HG02623 (cell line): ENCODE measurements around the gene ADAMTS7.
"Not testable (repeated sequence)": the region's sequence is repeated elsewhere in the genome, so short reads cannot be mapped to it uniquely, and the experiment has no call there.

ENCODE experiments used
- ATAC-seq: cut with Tn5 transposase; IDR thresholded peaks from one replicate; pipeline ENCODE4 v1.9.1; 2021; ENCODE audit warnings: moderate library complexity; ENCODE audit not compliant: unreplicated experiment

ADAMTS7 gene, protein sequence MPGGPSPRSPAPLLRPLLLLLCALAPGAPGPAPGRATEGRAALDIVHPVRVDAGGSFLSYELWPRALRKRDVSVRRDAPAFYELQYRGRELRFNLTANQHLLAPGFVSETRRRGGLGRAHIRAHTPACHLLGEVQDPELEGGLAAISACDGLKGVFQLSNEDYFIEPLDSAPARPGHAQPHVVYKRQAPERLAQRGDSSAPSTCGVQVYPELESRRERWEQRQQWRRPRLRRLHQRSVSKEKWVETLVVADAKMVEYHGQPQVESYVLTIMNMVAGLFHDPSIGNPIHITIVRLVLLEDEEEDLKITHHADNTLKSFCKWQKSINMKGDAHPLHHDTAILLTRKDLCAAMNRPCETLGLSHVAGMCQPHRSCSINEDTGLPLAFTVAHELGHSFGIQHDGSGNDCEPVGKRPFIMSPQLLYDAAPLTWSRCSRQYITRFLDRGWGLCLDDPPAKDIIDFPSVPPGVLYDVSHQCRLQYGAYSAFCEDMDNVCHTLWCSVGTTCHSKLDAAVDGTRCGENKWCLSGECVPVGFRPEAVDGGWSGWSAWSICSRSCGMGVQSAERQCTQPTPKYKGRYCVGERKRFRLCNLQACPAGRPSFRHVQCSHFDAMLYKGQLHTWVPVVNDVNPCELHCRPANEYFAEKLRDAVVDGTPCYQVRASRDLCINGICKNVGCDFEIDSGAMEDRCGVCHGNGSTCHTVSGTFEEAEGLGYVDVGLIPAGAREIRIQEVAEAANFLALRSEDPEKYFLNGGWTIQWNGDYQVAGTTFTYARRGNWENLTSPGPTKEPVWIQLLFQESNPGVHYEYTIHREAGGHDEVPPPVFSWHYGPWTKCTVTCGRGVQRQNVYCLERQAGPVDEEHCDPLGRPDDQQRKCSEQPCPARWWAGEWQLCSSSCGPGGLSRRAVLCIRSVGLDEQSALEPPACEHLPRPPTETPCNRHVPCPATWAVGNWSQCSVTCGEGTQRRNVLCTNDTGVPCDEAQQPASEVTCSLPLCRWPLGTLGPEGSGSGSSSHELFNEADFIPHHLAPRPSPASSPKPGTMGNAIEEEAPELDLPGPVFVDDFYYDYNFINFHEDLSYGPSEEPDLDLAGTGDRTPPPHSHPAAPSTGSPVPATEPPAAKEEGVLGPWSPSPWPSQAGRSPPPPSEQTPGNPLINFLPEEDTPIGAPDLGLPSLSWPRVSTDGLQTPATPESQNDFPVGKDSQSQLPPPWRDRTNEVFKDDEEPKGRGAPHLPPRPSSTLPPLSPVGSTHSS (N-terminal part only)

DNA sequence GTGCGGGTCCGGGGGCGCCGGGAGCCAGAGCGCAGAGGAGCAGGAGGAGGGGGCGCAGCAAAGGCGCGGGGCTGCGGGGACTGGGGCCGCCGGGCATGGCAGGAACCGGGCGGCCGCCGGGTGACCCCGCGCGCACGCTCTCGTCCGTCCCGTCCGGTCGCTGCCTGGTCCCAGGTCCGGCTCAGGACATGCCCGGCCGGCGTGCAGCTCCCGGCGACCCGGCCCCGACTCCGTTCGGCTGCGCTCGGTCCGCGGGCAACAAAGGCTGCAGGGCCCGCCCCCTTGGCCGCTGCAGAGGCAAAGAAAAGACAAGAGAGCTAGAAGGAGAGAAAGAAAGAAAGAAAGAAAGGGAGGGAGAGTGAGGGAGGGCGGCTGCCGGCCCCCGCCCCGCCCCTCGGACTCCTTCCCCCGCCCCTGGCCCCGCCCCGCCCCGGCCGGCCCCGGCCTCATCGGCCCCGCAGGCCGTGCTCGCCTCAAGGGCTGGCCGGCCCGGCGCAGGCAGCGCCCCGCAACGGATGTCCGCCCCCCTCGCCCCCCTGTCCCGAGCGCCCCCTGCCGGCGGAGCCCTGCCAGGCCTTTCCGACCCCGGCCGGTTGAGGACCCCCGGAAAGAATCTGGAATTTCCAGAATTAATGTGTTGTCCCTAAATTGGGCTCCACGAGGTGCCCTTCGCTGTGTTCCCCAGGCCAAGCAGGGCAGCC is at the start of gene ADAMTS7:
Gene ADAMTS7, minus strand, starts transcription at position 341 of the 701 bp plus-strand sequence. Its CDS starts 244 bp downstream, at position 97.
- ATAC-seq, result no peak

DNA sequence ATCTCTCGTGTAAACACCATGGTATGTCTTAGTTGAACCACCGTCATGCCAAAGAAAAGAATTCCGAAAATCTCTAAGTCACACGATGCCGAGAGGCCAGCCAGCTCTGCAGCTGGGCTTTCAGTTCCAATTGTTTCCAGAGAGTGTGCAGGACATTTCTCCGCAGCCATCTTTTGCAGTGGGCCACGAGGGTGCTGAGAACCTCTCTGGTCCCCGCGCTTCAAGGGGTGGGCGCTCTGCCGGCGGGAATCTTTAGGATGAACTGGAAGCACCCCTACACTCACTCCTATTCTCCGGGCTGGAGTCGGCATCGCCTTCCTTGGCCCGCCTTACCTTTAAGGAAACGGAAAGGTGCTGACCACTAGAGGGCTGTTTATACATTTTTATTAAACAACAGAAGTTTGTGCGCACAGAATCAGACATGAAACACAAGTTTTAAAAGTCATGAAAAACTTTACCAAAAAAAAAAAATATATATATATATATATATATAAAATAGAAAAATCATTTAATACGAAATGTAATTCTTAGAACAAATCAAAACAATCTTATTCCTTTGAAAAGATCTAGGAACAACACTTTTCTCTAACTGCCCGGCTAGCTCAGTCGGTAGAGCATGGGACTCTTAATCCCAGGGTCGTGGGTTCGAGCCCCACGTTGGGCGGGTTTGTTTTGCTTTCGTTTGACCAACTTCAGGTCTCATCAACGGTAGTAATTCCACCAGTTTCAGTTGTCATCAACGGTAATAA is 48.9 kb upstream of the ADAMTS7 start:
- ATAC-seq, result peak; percentile 74

DNA sequence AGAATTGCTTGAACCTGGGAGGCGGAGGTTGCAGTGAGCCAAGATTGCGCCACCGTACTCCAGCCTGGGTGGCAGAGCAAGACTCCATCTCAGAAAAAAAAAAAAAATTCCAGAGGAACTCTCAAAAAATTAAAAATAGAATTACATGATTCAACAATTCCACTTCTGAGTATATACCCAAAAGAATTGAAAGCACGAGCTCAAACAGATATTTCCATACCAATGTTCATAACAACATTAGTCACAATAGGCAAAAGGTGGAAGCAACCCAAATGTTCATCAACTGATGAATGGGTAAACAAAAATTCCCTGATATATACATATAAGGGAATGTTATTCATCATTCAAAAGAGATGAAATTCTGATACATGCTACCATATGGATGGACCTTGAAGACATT is 44.5 kb upstream of the ADAMTS7 start:
- ATAC-seq, result no peak

DNA sequence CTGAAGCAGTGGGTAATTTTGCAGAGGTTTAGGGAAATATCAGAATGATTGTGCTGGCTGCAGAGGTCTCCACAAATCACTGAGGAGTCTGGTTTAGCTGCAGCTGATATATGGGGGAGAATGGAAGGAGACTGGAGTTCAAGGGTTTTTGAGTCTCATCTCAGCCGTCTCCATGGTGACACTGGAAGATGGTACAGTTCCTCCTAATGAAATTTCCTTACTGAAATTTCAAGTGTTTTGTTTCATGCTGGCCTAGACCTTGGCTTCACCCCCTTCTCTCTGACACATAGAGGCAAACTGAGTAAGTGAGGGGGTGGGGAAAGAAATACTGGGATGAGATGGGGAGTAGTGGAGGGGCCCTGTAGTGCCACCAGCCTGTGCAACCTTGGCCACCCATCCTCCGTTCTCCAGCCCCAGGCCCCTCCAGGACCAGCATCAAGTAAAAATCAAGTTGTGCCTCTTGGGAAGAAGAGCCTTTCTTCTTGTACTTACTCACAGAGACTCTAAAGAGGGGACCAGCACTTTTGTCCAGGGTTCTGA is 43.6 kb upstream of the ADAMTS7 start:
- no peak for ATAC-seq

DNA sequence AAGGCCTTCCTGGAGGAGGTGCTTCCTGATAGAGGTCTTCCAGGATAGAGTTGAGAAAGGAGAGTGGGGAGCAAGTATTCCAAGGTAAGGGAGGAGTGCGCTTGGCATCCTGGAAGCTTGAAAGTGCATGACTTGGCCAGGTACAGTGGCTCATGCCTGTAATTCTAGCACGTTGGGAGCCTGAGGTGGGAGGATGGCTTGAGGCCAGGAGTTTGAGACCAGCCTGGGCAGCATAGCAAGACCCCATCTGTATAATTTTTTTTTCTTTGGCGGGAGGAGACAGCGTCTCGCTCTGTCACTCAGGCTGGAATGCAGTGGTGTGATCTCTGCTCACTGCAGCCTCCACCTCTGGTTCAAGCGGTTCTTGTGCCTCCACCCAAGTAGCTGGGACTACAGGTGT is 42.2 kb upstream of the ADAMTS7 start:
- ATAC-seq, result no peak

DNA sequence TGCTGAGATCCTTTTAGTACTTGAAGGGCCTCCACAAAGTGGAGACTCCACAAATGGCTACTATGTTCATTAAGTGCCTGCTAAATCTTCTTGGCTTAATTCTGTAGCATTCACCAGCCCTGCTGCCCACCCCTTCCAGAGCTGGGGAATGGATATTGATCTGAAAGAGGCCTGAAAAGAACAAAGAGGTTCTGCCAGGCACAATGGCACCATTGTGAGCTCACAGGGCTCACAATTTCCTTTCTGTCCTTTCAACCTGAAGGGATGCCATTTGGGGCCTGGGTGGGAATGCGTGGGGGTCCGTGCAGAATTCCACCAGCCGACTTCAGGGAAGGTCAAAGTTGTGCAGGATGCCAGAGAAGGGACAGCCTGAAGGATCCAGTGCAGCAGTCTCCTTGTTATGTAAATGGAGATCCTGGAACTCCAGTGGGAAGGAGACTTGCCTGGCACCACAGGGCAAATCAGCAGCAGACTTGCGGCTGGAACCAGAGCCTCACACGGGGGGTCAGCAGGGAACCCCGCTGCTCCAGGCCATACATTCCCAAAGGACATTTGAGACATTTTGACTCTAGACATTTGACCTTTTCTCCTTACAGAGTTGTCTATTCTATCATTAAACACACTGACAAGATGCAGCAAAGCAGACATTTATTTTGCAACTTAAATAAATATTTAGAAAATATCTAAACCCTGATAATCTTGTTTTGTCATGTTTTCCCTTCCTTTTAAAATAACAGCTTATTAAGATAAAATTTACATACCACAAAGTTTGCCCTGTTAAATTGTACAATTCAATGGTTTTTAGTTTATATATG is 39.9 kb upstream of the ADAMTS7 start:
- ATAC-seq, result no peak

DNA sequence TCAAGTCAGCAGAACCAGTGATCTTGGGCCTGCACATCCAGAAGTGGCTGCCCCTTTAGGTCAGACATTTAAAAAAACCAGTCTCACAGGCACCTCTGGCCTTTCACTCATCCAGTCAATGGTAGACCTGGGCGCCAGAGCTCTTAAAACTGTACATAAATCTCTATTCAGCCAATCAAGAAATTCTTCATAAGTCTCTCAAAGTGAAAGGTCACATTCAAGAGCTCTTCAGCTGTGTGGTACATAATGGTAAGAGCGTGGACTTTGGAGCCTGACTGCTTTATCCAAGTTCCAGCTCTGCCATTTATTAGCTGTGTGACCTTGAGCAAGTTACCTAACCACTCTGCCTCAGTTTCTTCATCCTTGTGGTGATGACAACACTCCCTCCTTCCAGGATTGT is 39.1 kb upstream of the ADAMTS7 start:
- ATAC-seq, result no peak

DNA sequence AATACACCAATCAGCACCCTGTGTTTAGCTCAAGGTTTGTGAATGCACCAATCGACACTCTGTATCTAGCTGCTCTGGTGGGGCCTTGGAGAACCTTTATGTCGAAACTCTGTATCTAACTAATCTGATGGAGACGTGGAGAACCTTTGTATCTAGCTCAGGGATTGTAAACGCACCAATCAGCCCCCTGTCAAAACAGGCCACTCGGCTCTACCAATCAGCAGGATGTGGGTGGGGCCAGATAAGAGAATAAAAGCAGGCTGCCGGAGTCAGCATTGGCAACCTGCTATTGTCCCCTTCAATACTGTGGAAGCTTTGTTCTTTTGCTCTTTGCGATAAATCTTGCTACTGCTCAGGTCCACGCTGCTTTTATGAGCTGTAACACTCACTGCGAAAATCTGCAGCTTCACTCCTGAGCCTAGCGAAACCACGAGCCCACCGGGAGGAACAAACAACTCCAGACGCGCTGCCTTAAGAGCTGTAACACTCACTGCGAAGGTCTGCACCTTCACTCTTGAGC is 36.2 kb upstream of the ADAMTS7 start:
- not testable (repeated sequence) for ATAC-seq

DNA sequence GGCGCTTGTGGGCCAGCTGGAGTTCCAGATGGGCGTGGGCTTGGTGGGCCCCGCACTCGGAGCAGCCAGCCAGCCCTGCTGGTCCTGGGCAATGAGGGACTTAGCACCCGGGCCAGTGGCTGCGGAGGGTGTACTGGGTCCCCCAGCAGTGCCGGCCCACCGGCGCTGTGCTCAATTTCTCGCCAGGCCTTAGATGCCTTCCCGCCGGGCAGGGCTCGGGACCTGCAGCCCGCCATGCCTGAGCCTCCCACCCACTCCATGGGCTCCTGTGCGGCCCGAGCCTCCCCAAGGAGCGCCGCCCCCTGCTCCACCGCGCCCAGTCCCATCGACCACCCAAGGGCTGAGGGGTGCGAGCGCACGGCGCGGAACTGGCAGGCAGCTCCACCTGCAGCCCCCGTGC is 35.6 kb upstream of the ADAMTS7 start:
- ATAC-seq, result not testable (repeated sequence)

DNA sequence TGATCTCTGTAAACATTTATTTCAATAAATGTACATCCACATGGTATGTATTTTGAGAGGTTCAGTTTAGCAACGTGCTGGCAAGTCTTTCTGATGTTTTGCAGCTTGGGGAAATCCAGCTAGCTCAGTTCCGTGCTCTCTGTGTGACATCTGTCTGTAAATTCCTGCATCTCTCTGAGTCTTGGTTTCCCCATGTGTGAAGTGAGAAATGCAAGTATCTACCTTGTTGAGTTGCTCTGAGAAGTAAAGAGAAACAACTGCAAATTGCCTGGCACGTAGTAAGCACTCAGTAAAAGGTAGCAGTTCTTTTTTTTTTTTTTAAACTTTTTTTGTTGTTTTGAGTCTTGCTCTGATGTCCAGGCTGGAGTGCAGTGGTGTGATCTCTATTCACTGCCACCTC is 31.3 kb upstream of the ADAMTS7 start:
- ATAC-seq, result no peak

DNA sequence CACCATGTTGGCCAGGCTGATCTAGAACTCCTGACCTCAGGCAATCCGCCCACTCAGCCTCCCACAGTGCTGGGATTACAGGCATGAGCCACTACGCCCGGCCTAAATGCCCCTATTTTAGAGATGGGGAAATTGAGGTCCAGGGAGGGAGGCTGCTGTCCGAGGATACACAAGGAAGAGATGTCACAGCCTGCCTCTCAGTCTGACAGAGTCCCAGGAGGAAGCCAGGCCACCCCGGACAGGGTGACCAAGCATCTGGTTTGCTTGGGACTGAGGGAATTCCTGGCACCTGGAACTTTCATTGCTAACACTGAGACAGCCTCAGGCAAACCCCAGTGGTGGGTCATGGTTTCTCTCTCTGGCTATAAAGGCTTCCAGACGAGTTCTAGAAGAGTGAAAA is 30.6 kb upstream of the ADAMTS7 start:
- ATAC-seq, result no peak

DNA sequence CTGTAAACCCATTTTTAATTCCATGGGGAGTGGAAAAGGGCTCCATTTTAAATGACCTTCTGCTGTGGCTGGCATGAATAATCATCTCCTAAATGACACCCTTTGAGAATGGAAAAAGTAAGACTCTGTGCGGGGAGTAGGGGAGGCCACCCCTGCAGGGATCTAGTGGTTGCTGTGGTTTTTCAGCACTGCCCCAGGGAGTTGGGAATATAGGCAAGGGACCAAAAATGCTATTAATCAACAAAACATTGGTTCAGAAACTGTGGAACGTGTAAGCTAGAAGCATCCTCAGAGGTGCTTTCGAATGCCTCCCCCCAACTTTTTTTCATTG is 30.1 kb upstream of the ADAMTS7 start:
- ATAC-seq, result no peak

DNA sequence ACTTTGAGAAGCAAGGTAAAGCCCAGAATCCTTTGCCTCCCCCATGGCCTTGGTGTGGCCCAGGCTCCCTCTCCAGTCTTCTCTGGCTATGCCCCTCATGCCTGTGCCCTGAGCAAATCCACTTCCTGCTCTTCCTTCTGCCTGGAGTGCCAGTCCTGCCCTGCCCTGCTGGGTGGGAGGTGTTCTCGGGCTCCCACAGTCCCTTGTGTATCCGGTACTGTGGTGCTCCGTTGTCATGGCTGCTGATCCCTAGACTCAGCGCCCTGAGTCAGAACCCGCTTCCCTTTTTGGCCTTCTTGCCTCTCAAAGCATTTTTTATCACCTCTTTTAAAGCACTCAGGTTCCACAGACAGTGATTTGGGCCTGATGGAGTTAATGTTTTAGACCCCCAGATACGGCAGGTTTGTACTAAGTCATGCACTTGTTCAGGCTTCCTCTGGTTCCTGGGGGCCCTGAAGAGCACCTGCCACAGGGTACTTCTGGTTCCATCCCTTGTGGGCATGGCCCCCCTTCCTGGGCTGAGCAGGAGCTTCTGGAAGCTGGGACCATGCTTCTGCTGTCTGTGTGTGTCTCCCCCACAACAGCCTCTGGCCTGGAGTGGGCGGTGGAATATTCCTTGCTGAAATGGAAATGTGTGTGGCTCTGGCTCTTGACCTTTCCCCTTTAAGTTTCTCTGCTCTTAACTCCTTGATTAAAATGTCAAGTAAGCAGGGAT is 29.6 kb upstream of the ADAMTS7 start:
- ATAC-seq, result no peak

DNA sequence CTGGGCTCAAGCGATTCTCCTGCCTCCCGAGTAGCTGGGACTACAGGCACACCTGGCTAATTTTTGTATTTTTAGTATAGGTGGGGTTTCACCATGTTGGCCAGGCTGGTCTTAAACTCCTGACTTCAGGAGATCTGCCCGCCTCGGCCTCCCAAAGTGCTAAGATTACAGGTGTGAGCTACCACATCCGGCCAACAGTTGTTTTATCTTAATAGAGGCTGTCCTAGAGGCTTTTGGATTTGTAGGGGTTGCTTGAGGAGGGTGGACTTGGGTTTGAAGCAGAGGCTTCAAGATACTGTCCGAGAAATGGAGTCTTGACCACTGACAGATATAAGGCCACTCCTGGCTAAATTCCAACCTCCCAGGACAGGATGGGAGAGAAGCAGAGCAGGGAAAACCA is 27.9 kb upstream of the ADAMTS7 start:
- ATAC-seq, result not testable (repeated sequence)

DNA sequence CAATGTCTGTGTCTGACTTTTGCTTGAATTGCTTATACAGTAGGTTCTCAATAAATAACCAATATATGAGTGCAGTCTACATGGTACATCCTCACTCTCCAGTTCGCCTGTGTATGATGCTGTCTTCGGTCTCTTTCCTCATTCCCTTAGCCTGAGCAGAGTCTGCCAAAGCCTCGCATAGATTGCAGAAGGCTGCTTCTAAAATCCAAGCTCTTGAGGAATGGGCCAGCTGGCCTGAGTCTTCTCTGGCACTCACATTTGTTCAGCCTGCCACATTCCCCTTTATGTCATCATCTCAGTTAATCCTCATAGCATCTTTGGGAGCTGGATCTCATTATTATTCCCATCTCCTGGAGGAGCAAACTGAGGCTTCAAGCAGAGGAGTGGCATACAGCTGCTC is 27.2 kb upstream of the ADAMTS7 start:
- no peak for ATAC-seq

DNA sequence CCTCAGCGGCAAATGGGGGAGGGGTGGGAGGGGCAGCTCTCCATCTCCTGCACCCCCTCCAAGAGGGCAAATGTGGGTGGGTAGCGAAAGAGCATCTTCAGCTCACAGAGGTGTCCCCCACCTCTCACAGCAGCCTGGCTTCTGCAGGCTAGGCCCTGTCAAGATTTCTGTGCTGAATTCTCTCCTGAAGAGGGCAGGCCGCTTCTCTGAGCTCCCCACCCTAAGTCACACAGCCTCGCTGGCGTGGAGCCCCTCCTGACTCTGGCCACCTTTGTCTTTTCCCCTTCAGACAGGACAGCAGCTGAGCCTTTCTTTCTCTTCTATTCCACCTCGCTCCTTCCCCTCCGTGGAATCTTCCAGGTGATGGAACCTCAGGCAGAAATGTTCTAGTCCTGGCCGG is 26.3 kb upstream of the ADAMTS7 start:
- ATAC-seq, result no peak

DNA sequence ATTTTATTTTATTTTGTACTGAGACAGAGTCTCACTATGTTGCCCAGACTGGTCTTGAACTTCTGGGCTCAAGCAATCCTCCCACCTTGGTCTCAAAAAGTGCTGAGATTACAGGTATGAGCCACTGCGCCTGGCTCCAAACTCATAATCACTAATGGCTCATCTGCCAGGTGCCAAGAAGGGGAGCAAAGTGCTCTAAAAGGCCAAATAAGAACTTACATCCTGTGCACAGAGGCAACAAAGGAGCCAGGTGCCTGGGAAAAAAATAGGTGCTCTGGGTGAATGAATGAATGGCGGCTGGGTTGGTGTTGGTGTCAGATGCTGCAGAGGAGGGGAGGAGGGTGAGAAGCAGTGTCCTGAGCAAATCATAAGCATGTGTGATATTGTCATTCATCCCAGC is 25.9 kb upstream of the ADAMTS7 start:
- ATAC-seq, result no peak

DNA sequence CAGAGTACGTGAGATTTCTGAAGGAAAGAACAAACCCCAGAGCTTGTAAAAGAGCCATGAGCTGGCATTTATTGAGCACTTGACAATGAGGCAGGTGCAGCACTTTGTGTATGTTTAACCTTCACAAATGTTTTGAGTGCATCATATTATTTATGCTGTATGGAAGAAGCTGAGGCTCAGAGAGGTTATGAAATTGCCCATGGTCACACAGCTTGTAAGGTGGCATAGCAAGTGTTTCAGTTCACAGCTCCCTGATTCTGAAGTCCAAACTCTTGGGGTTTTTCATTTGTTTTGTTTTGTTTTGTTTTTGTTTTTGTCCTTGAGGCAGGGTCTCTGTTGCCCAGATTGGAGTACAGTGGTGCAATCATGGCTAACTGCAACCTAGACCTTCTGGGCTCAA is 25.1 kb upstream of the ADAMTS7 start:
- no peak for ATAC-seq
